GM18507 (cell line): ENCODE data around the gene AKAP1.
A peak's percentile ranks its signal among the peaks of the same experiment; 100 is the strongest.
"Not testable (repeated sequence)": the region's sequence is repeated elsewhere in the genome, so short reads cannot be mapped to it uniquely, and the experiment has no call there.

Experiments
- DNase-seq: peaks from one replicate; pipeline ENCODE4 v3.0.0; 2011; ENCODE audit warnings: low read depth; ENCODE audit not compliant: insufficient read length; ENCODE audit errors: extremely low spot score
- FAIRE-seq: peaks from 2 replicates; lab custom pipeline; 2011; peaks lifted over from hg19 to GRCh38; lab: Jason Lieb, UNC

The AKAP1 gene

GRCh38 chr17:57099165-57099564 lies 14.1 kb downstream of the AKAP1 start:
- DNase-seq (no peak), FAIRE-seq (peak; percentile 35)

GRCh38 chr17:57102122-57102521 lies 17.1 kb downstream of the AKAP1 start:
- DNase-seq (no peak), FAIRE-seq (no peak)

GRCh38 chr17:57102660-57103059 lies 17.6 kb downstream of the AKAP1 start:
- not testable (repeated sequence) for DNase-seq, FAIRE-seq

GRCh38 chr17:57104461-57105175 lies 19.6 kb downstream of the AKAP1 start:
- DNase-seq (no peak), FAIRE-seq (no peak)

GRCh38 chr17:57105591-57105990 lies 20.5 kb downstream of the AKAP1 start:
- no peak for DNase-seq
- FAIRE-seq = no peak

GRCh38 chr17:57106107-57106835 lies 21.2 kb downstream of the AKAP1 start:
- DNase-seq (no peak), FAIRE-seq (no peak)

- DNase-seq (no peak), FAIRE-seq (no peak)
Observed at GRCh38 chr17:57106836-57107497, 21.9 kb downstream of the AKAP1 start.

- FAIRE-seq = no peak
- DNase-seq = no peak
Observed at GRCh38 chr17:57107498-57108101, 22.6 kb downstream of the AKAP1 start.

GRCh38 chr17:57108671-57109392 lies 23.8 kb downstream of the AKAP1 start:
- DNase-seq (no peak), FAIRE-seq (no peak)

- no peak for DNase-seq
Observed at GRCh38 chr17:57109393-57110151, 24.5 kb downstream of the AKAP1 start.

GRCh38 chr17:57110152-57110542 lies 25.1 kb downstream of the AKAP1 start:
- DNase-seq = no peak

More at GRCh38 chr17:57109393-57110151, 24.5 kb downstream of the AKAP1 start:
- no peak for FAIRE-seq

GRCh38 chr17:57110579-57111325 lies 25.7 kb downstream of the AKAP1 start:
- FAIRE-seq = no peak
- no peak for DNase-seq

More at GRCh38 chr17:57110152-57110542, 25.1 kb downstream of the AKAP1 start:
- no peak for FAIRE-seq

GRCh38 chr17:57111386-57111785 lies 26.3 kb downstream of the AKAP1 start:
- FAIRE-seq (no peak), DNase-seq (no peak)

GRCh38 chr17:57113011-57113410 lies 28.0 kb downstream of the AKAP1 start:
- no peak for FAIRE-seq
- DNase-seq = no peak

GRCh38 chr17:57113656-57114055 lies 28.6 kb downstream of the AKAP1 start:
- DNase-seq (no peak), FAIRE-seq (no peak)

GRCh38 chr17:57114085-57114673 lies 29.1 kb downstream of the AKAP1 start:
- peak; percentile 33 for DNase-seq
- peak; percentile 83 for FAIRE-seq

- no peak for DNase-seq
Observed at GRCh38 chr17:57115377-57115776, 30.3 kb downstream of the AKAP1 start.

GRCh38 chr17:57115916-57116315 lies 30.9 kb downstream of the AKAP1 start:
- FAIRE-seq = no peak
- no peak for DNase-seq

More at GRCh38 chr17:57115377-57115776, 30.3 kb downstream of the AKAP1 start:
- no peak for FAIRE-seq
